HepG2 (cell line): ENCODE data around the gene SCG2. TPM values are rescaled to one million over a fixed set of nuclear protein-coding genes. Genes with fewer than 3 reads are reported as not detected.

Experiments used
- CREB1 ChIP-seq, 2 experiments: fragments of 450-650 bp in 1 of 2; IDR thresholded peaks; 2 replicates each; pipeline ENCODE4 v1.6.1; 2016 to 2017; ENCODE audit warnings: control low read depth in 1 of 2, mild to moderate bottlenecking in 1 of 2, missing compliant biosample characterization in 1 of 2, missing genetic modification characterization in 1 of 2
- CREM ChIP-seq, 2 experiments: sonication (generic) in 1 of 2; formaldehyde crosslinking in 1 of 2; IDR thresholded peaks; 2 replicates each; pipeline versions ENCODE4 v1.4.0 to v1.6.1; 2016 to 2020; ENCODE audit warnings: antibody characterized with exemption in 1 of 2, mild to moderate bottlenecking in 1 of 2, missing genetic modification reagents in 1 of 2
- FOXA3 ChIP-seq: IDR thresholded peaks from 2 replicates; pipeline ENCODE4 v1.6.1; 2016; ENCODE audit warnings: missing genetic modification reagents, missing compliant biosample characterization
- ISX ChIP-seq: sonication (generic); formaldehyde crosslinking; conservative IDR thresholded peaks from 2 replicates; pipeline ENCODE4 v1.5.0; 2020; ENCODE audit warnings: missing genetic modification reagents
- KDM2A ChIP-seq: sonication (generic); formaldehyde crosslinking; IDR thresholded peaks from 2 replicates; pipeline ENCODE4 v1.4.0; 2020; ENCODE audit warnings: low read depth, missing genetic modification reagents, borderline replicate concordance
- MAFF ChIP-seq: IDR thresholded peaks from 2 replicates; pipeline ENCODE4 v1.6.1; 2011; ENCODE audit warnings: low read depth, low read length, improper control_type of control experiment
- MIER2 ChIP-seq: IDR thresholded peaks from 2 replicates; pipeline ENCODE4 v1.6.1; 2016; ENCODE audit warnings: missing biosample characterization, missing genetic modification reagents
- MIXL1 ChIP-seq: IDR thresholded peaks from 2 replicates; pipeline ENCODE4 v1.6.1; 2016
- NCOR1 ChIP-seq: fragments of 200-600 bp; sonication (generic); IDR thresholded peaks from 2 replicates; pipeline ENCODE4 v1.7.0; 2017; ENCODE audit warnings: antibody characterized with exemption, low read length, borderline replicate concordance
- RXRB ChIP-seq: IDR thresholded peaks from 2 replicates; pipeline ENCODE4 v1.6.1; 2016; ENCODE audit warnings: borderline replicate concordance, missing genetic modification reagents, missing compliant biosample characterization
- SALL1 ChIP-seq: sonication (generic); formaldehyde crosslinking; IDR thresholded peaks from 2 replicates; pipeline ENCODE4 v1.8.0; 2022; ENCODE audit warnings: mild to moderate bottlenecking, missing genetic modification reagents
- TEF ChIP-seq: sonication (generic); formaldehyde crosslinking; IDR thresholded peaks from 2 replicates; pipeline ENCODE4 v1.5.0; 2020; ENCODE audit warnings: missing genetic modification reagents
- ZNF232 ChIP-seq: sonication (generic); formaldehyde crosslinking; IDR thresholded peaks from 2 replicates; pipeline ENCODE4 v1.4.0; 2020; ENCODE audit warnings: missing genetic modification reagents, borderline replicate concordance
- ZNF251 ChIP-seq: sonication (generic); formaldehyde crosslinking; IDR thresholded peaks from 2 replicates; pipeline ENCODE4 v1.9.0; 2021; ENCODE audit warnings: mild to moderate bottlenecking, missing genetic modification reagents
- ZNF605 ChIP-seq: sonication (generic); formaldehyde crosslinking; IDR thresholded peaks from 2 replicates; pipeline ENCODE4 v1.8.0; 2022; ENCODE audit warnings: mild to moderate bottlenecking, missing genetic modification reagents
- polyA plus RNA-seq, 8 experiments: library from polyadenylated mRNA; depleted of rRNA in 3 of 8; stranded (reverse) in 7 of 8; unstranded in 1 of 8; fragments of >200 nt; fragmentation: Illumina TruSeq in 4 of 8; extraction: Trizol in 4 of 8; gene quantifications; 2 replicates each; pipeline versions ENCODE4 v1.2.1 to v1.2.3, GENCODE V29; 2011 to 2016; ENCODE audit warnings: low read depth in 4 of 8, missing spikeins in 1 of 8, mixed read lengths in 1 of 8; ENCODE audit not compliant: insufficient read depth in 1 of 8
- total RNA-seq, 5 experiments: library from RNA; depleted of rRNA; stranded (reverse); fragments of >200 nt; fragmentation: Illumina TruSeq; extraction: Trizol; gene quantifications; 2 replicates each; pipeline ENCODE4 v1.2.3, GENCODE V29; 2016; ENCODE audit warnings: low read depth in 1 of 5
- TF ChIP-seq, protein P1 (sequence below): IDR thresholded peaks from 2 replicates; pipeline ENCODE4 v1.6.1; 2016; ENCODE audit warnings: low read depth, control low read depth
- TF ChIP-seq, protein P2 (sequence below): sonication (generic); formaldehyde crosslinking; IDR thresholded peaks from 2 replicates; pipeline ENCODE4 v1.4.0; 2020; ENCODE audit warnings: missing genetic modification reagents
- TF ChIP-seq, protein P3 (sequence below): sonication (generic); formaldehyde crosslinking; IDR thresholded peaks from 2 replicates; pipeline ENCODE4 v1.4.0; 2020; ENCODE audit warnings: missing genetic modification reagents, borderline replicate concordance

The SCG2 gene
- total and polyA plus RNA-seq, 2 of the 13 experiments (the other 11 are each of a cell fraction or from before 2014, with no cell fraction given), result not detected

DNA sequence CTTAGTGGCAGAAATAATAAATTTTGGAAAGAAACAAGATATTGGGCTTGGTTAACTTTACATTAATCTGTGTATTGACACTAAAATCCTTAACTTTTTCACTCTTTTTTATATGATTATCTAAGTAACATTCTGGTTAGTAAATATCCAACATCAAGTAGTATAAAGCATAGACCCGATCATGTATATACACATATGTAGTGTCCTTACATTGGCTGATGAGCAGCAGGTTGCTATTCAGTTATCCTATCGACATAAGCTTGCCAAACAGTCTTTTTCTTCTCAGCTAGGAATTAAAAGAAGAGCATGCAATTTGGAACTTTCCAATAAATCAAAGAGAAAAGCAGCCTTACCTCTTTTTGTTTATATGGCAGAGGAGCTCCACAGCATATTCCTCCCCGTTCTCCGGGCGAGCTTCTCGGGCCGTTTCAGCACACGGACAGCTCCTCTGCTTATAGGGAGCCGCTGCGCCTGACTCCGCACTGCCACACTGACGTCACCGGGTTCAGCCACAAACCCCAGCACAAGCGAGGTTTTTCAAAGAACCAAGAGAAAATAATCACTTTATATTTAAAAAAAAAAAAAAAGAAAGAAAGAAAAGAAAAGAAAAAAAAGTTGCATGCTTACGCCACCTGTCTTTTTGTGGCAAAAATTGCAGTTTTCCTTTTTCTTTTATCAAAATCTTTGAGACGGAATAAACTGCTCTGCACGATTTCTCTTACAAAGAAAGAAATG lies at the start of gene SCG2 (continued):
- TF ChIP-seq ZNF605 (CRISPR knock-in tag), result peak; percentile 66; the same call in 1 of the 2 replicates
- TF ChIP-seq MIXL1, result peak; percentile 48; the same call in 1 of the 2 replicates
- 0 out of 2 replicates have a peak, but pooled peaks have one; percentile 69 for TF ChIP-seq TEF (CRISPR knock-in tag)
- TF ChIP-seq CREM (IDR thresholded peaks at IDR 0.05), result peak; percentile 48
- TF ChIP-seq CREM (CRISPR knock-in tag; IDR thresholded peaks at IDR 0.05), result 0 out of 2 replicates have a peak, but pooled peaks have one; percentile 22
- 0 out of 2 replicates have a peak, but pooled peaks have one; percentile 30 for TF ChIP-seq RXRB (CRISPR knock-in tag)
- TF ChIP-seq, protein P1, sequence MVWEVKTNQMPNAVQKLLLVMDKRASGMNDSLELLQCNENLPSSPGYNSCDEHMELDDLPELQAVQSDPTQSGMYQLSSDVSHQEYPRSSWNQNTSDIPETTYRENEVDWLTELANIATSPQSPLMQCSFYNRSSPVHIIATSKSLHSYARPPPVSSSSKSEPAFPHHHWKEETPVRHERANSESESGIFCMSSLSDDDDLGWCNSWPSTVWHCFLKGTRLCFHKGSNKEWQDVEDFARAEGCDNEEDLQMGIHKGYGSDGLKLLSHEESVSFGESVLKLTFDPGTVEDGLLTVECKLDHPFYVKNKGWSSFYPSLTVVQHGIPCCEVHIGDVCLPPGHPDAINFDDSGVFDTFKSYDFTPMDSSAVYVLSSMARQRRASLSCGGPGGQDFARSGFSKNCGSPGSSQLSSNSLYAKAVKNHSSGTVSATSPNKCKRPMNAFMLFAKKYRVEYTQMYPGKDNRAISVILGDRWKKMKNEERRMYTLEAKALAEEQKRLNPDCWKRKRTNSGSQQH (CRISPR knock-in tag), result 0 out of 2 replicates have a peak, but pooled peaks have one; percentile 59
- TF ChIP-seq ISX (CRISPR knock-in tag), result no peak
- TF ChIP-seq MIER2 (CRISPR knock-in tag), result peak; percentile 98
- no peak for TF ChIP-seq ZNF251
- 0 out of 2 replicates have a peak, but pooled peaks have one; percentile 22 for TF ChIP-seq FOXA3 (CRISPR knock-in tag)
- TF ChIP-seq, protein P2, sequence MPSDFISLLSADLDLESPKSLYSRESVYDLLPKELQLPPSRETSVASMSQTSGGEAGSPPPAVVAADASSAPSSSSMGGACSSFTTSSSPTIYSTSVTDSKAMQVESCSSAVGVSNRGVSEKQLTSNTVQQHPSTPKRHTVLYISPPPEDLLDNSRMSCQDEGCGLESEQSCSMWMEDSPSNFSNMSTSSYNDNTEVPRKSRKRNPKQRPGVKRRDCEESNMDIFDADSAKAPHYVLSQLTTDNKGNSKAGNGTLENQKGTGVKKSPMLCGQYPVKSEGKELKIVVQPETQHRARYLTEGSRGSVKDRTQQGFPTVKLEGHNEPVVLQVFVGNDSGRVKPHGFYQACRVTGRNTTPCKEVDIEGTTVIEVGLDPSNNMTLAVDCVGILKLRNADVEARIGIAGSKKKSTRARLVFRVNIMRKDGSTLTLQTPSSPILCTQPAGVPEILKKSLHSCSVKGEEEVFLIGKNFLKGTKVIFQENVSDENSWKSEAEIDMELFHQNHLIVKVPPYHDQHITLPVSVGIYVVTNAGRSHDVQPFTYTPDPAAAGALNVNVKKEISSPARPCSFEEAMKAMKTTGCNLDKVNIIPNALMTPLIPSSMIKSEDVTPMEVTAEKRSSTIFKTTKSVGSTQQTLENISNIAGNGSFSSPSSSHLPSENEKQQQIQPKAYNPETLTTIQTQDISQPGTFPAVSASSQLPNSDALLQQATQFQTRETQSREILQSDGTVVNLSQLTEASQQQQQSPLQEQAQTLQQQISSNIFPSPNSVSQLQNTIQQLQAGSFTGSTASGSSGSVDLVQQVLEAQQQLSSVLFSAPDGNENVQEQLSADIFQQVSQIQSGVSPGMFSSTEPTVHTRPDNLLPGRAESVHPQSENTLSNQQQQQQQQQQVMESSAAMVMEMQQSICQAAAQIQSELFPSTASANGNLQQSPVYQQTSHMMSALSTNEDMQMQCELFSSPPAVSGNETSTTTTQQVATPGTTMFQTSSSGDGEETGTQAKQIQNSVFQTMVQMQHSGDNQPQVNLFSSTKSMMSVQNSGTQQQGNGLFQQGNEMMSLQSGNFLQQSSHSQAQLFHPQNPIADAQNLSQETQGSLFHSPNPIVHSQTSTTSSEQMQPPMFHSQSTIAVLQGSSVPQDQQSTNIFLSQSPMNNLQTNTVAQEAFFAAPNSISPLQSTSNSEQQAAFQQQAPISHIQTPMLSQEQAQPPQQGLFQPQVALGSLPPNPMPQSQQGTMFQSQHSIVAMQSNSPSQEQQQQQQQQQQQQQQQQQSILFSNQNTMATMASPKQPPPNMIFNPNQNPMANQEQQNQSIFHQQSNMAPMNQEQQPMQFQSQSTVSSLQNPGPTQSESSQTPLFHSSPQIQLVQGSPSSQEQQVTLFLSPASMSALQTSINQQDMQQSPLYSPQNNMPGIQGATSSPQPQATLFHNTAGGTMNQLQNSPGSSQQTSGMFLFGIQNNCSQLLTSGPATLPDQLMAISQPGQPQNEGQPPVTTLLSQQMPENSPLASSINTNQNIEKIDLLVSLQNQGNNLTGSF (CRISPR knock-in tag), result peak; percentile 49; the same call in 1 of the 2 replicates
- peak; percentile 64; the same call in 1 of the 2 replicates for TF ChIP-seq SALL1 (CRISPR knock-in tag)
- TF ChIP-seq ZNF232 (CRISPR knock-in tag), result peak; percentile 78; the same call in 1 of the 2 replicates
- peak; percentile 64; the same call in 1 of the 2 replicates for TF ChIP-seq KDM2A (CRISPR knock-in tag)
- peak; percentile 93 for TF ChIP-seq CREB1 (IDR thresholded peaks at IDR 0.05)
- TF ChIP-seq CREB1 (CRISPR knock-in tag; IDR thresholded peaks at IDR 0.05), result no peak; the same call in 1 of the 2 replicates
- TF ChIP-seq, protein P3, sequence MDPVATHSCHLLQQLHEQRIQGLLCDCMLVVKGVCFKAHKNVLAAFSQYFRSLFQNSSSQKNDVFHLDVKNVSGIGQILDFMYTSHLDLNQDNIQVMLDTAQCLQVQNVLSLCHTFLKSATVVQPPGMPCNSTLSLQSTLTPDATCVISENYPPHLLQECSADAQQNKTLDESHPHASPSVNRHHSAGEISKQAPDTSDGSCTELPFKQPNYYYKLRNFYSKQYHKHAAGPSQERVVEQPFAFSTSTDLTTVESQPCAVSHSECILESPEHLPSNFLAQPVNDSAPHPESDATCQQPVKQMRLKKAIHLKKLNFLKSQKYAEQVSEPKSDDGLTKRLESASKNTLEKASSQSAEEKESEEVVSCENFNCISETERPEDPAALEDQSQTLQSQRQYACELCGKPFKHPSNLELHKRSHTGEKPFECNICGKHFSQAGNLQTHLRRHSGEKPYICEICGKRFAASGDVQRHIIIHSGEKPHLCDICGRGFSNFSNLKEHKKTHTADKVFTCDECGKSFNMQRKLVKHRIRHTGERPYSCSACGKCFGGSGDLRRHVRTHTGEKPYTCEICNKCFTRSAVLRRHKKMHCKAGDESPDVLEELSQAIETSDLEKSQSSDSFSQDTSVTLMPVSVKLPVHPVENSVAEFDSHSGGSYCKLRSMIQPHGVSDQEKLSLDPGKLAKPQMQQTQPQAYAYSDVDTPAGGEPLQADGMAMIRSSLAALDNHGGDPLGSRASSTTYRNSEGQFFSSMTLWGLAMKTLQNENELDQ (CRISPR knock-in tag), result 0 out of 2 replicates have a peak, but pooled peaks have one; percentile 60
- TF ChIP-seq NCOR1, result no peak
- no peak for TF ChIP-seq MAFF
